ENCODE measurements around the gene SPATA13. TPM values are rescaled to one million over a fixed set of nuclear protein-coding genes. Genes with fewer than 3 reads are reported as not detected.

SPATA13 gene
- total RNA-seq, 1 experiment from 2014 or later: 21.4 TPM

- Histone ChIP-seq H3K9me2 (ENCODE audit: insufficient read depth) (no peaks in the 10 kb centered on the region), H3K36me3 (ENCODE audit: control insufficient read depth in 1 of 2, insufficient read depth in 2 of 2, low read length in 2 of 2) (no peaks in the 10 kb centered on the region), H3K79me2 (ENCODE audit: insufficient read depth, low read length) (no peaks in the 10 kb centered on the region), H3K4me2 (ENCODE audit: low read length) (no peak overlapping the region), H3K9ac (ENCODE audit: low read length) (no peak overlapping the region), H3K4me1 (ENCODE audit: control insufficient read depth in 1 of 2, insufficient read depth in 2 of 2, low read length in 2 of 2) (peaks cover 9 to 22% of the 10 kb centered on the region in 2 experiments), H3K9me3 (ENCODE audit: control insufficient read depth in 1 of 2, insufficient read depth in 1 of 2, low read depth in 1 of 2, low read length in 2 of 2) (no peaks in the 10 kb centered on the region), H2AFZ (ENCODE audit: low read depth, low read length, poor library complexity, severe bottlenecking) (no peak overlapping the region), H4K20me1 (ENCODE audit: insufficient read depth) (no peaks in the 10 kb centered on the region), H3K27me3 (ENCODE audit: insufficient read depth, low read length) (no peaks in the 10 kb centered on the region), H3K4me3 (replicated peaks in 1 of 2; ENCODE audit: low read depth in 1 of 2, low read length in 2 of 2) (no peak overlapping the region), H3K27ac (ENCODE audit: low read depth, low read length) (no peak overlapping the region)
- DNase-seq (ENCODE audit: low read depth, low spot score) (no peak), ATAC-seq (no peak)
- ChIA-PET CTCF (no interaction called here), POLR2A (no interaction called here), RAD21 (ENCODE audit: low non-redundant PET in 1 of 2, low total read pairs in 2 of 2, uncharacterized antibody in 2 of 2, unreplicated experiment in 2 of 2) (no interaction called here)
- BruUV-seq (replicated peaks): no TSS peak
- intact Hi-C loops (cut with micrococcal nuclease): no loop called here
- TF ChIP-seq POLR2AphosphoS5 (IDR thresholded peaks at IDR 0.05; ENCODE audit: low read depth, low read length) (no peak), ZFX (IDR thresholded peaks at IDR 0.05) (no peak), SP1 (IDR thresholded peaks at IDR 0.05; ENCODE audit: low read depth) (no peak), SIN3A (IDR thresholded peaks at IDR 0.05; ENCODE audit: low read depth) (no peak), CEBPB (IDR thresholded peaks at IDR 0.05; ENCODE audit: low read depth) (no peak), JUND (IDR thresholded peaks at IDR 0.05) (no peak), CBX3 (IDR thresholded peaks at IDR 0.05; ENCODE audit: low read depth) (no peak), ZNF274 (IDR thresholded peaks at IDR 0.05; ENCODE audit: low read depth, low read length) (no peak), YY1 (IDR thresholded peaks at IDR 0.05; ENCODE audit: extremely low read depth, insufficient replicate concordance, low read depth, low read length) (no peak), EZH2 (IDR thresholded peaks at IDR 0.05) (no peak), EZH2phosphoT487 (IDR thresholded peaks at IDR 0.05; ENCODE audit: borderline replicate concordance) (no peak)
- TF ChIP-seq, protein P1, sequence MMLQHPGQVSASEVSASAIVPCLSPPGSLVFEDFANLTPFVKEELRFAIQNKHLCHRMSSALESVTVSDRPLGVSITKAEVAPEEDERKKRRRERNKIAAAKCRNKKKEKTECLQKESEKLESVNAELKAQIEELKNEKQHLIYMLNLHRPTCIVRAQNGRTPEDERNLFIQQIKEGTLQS (IDR thresholded peaks at IDR 0.05): no peak
- TF ChIP-seq, protein P2, sequence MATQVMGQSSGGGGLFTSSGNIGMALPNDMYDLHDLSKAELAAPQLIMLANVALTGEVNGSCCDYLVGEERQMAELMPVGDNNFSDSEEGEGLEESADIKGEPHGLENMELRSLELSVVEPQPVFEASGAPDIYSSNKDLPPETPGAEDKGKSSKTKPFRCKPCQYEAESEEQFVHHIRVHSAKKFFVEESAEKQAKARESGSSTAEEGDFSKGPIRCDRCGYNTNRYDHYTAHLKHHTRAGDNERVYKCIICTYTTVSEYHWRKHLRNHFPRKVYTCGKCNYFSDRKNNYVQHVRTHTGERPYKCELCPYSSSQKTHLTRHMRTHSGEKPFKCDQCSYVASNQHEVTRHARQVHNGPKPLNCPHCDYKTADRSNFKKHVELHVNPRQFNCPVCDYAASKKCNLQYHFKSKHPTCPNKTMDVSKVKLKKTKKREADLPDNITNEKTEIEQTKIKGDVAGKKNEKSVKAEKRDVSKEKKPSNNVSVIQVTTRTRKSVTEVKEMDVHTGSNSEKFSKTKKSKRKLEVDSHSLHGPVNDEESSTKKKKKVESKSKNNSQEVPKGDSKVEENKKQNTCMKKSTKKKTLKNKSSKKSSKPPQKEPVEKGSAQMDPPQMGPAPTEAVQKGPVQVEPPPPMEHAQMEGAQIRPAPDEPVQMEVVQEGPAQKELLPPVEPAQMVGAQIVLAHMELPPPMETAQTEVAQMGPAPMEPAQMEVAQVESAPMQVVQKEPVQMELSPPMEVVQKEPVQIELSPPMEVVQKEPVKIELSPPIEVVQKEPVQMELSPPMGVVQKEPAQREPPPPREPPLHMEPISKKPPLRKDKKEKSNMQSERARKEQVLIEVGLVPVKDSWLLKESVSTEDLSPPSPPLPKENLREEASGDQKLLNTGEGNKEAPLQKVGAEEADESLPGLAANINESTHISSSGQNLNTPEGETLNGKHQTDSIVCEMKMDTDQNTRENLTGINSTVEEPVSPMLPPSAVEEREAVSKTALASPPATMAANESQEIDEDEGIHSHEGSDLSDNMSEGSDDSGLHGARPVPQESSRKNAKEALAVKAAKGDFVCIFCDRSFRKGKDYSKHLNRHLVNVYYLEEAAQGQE (IDR thresholded peaks at IDR 0.05; ENCODE audit: low read depth): no peak
- TF ChIP-seq, protein P3, sequence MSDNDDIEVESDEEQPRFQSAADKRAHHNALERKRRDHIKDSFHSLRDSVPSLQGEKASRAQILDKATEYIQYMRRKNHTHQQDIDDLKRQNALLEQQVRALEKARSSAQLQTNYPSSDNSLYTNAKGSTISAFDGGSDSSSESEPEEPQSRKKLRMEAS (IDR thresholded peaks at IDR 0.05): no peak
These were observed 36.8 kb upstream of the SPATA13 start for GRCh38 chr13:24123761-24124160.

Measured in HCT116 (cell line).